Muscle of arm (tissue), 12 donors: ENCODE results near the gene TPBGL. TPM values are rescaled to one million over a fixed set of nuclear protein-coding genes. Genes with fewer than 3 reads are reported as not detected.

Source experiments
- DNase-seq: peaks from one replicate; pipeline ENCODE4 v3.0.0-alpha.2; 2013
- polyA plus RNA-seq, 12 donors: library from polyadenylated mRNA; unstranded; fragments of 120-200 nt; gene quantifications; one replicate each; pipeline ENCODE4 v1.2.1, GENCODE V29; 2013; ENCODE audit not compliant: insufficient read length in 12 of 12

Gene TPBGL
- polyA plus RNA-seq, 12 donors, result 0.07 to 0.58 (median 0.23) TPM; not detected in 2

- DNase-seq, result no peak
Measured at GRCh38 chr11:75245356-75246005, 4.9 kb downstream of the TPBGL start.

- DNase-seq, result no peak
Measured at GRCh38 chr11:75246006-75246670, 5.6 kb downstream of the TPBGL start.

- DNase-seq, result no peak
Measured at GRCh38 chr11:75246671-75247350, 6.2 kb downstream of the TPBGL start.

GRCh38 chr11:75248924-75249256 is 8.3 kb downstream of the TPBGL start:
- no peak for DNase-seq

GRCh38 chr11:75249704-75250103 is 9.1 kb downstream of the TPBGL start:
- no peak for DNase-seq

GRCh38 chr11:75254326-75254725 is 13.8 kb downstream of the TPBGL start:
- DNase-seq, result no peak

- DNase-seq, result no peak
Measured at GRCh38 chr11:75260396-75261170, 20.0 kb downstream of the TPBGL start.

GRCh38 chr11:75261902-75262361 is 21.4 kb downstream of the TPBGL start:
- no peak for DNase-seq

GRCh38 chr11:75262436-75262835 is 21.9 kb downstream of the TPBGL start:
- DNase-seq, result no peak

- no peak for DNase-seq
Measured at GRCh38 chr11:75262961-75263852, 22.6 kb downstream of the TPBGL start.

- no peak for DNase-seq
Measured at GRCh38 chr11:75263944-75264349, 23.4 kb downstream of the TPBGL start.

GRCh38 chr11:75264356-75264755 is 23.8 kb downstream of the TPBGL start:
- no peak for DNase-seq

- no peak for DNase-seq
Measured at GRCh38 chr11:75264971-75265370, 24.4 kb downstream of the TPBGL start.

GRCh38 chr11:75265851-75266531 is 25.4 kb downstream of the TPBGL start:
- no peak for DNase-seq

GRCh38 chr11:75267171-75267970 is 26.8 kb downstream of the TPBGL start:
- no peak for DNase-seq

- DNase-seq, result no peak
Measured at GRCh38 chr11:75268626-75269366, 28.2 kb downstream of the TPBGL start.

- DNase-seq, result no peak
Measured at GRCh38 chr11:75269367-75269660, 28.7 kb downstream of the TPBGL start.

GRCh38 chr11:75269896-75270295 is 29.3 kb downstream of the TPBGL start:
- no peak for DNase-seq

- no peak for DNase-seq
Measured at GRCh38 chr11:75270896-75271418, 30.4 kb downstream of the TPBGL start.
